Measurements from ENCODE around the gene ANTXR1. TPM values are rescaled to one million over a fixed set of nuclear protein-coding genes. Genes with fewer than 3 reads are reported as not detected.

ANTXR1 gene
- total and polyA plus RNA-seq, 10 donors = 2.8 to 66.7 (median 36.9) TPM

GRCh38 chr2:69076601-69077000, 63.6 kb downstream of the ANTXR1 start:
- no peak overlapping the region for H3K4me3 ChIP-seq
- no peak for DNase-seq
- H3K27me3 ChIP-seq (replicated peaks in 1 of 7) = peaks cover 0 to 7% (median 0%) of the 10 kb centered on the region in 7 donors
- peaks cover 0 to 8% (median 0%) of the 10 kb centered on the region in 6 donors for H3K36me3 ChIP-seq
- no peaks in the 10 kb centered on the region for H3K4me1 ChIP-seq
- no peak overlapping the region for H3K27ac ChIP-seq
- TF ChIP-seq POLR2AphosphoS5 (IDR thresholded peaks at IDR 0.05) (no peak), CTCF (IDR thresholded peaks at IDR 0.05 in 8 of 11, conservative IDR thresholded peaks at IDR 0.05 in 3 of 11) (no peak), POLR2A (IDR thresholded peaks at IDR 0.05) (no peak)
- intact Hi-C loops (cut with DNase I; ENCODE audit: low total_unique reads) = no loop called here
- 64 to 88% (median 77%) methylated on average over 2 of the region's 2 CpGs for WGBS, 5 donors
- no peaks in the 10 kb centered on the region for H3K9me3 ChIP-seq

GRCh38 chr2:69077252-69077950, 64.4 kb downstream of the ANTXR1 start:
- intact Hi-C loops (cut with DNase I; ENCODE audit: low total_unique reads) = no loop called here
- Histone ChIP-seq H3K4me1 (peaks cover 0 to 6% (median 5%) of the 10 kb centered on the region in 6 donors), H3K36me3 (peaks cover 0 to 8% (median 0%) of the 10 kb centered on the region in 6 donors), H3K27me3 (replicated peaks in 1 of 7) (peaks cover 0 to 13% (median 0%) of the 10 kb centered on the region in 7 donors), H3K9me3 (no peaks in the 10 kb centered on the region), H3K27ac (no peak overlapping the region), H3K4me3 (no peak overlapping the region)
- 83 to 88% (median 87%) methylated on average over 10 of the region's 10 CpGs for WGBS, 5 donors
- TF ChIP-seq POLR2A (IDR thresholded peaks at IDR 0.05) (no peak), POLR2AphosphoS5 (IDR thresholded peaks at IDR 0.05) (no peak), CTCF (IDR thresholded peaks at IDR 0.05 in 8 of 11, conservative IDR thresholded peaks at IDR 0.05 in 3 of 11) (no peak)
- DNase-seq = no peak

- TF ChIP-seq POLR2A (IDR thresholded peaks at IDR 0.05) (no peak), CTCF (IDR thresholded peaks at IDR 0.05 in 8 of 11, conservative IDR thresholded peaks at IDR 0.05 in 3 of 11) (no peak), POLR2AphosphoS5 (IDR thresholded peaks at IDR 0.05) (no peak)
- H3K27me3 ChIP-seq (replicated peaks in 1 of 7) = peaks cover 0 to 28% (median 0%) of the 10 kb centered on the region in 7 donors
- H3K27ac ChIP-seq = peak overlapping the region in 1 of 8 donors; percentile 3
- no peaks in the 10 kb centered on the region for H3K9me3 ChIP-seq
- DNase-seq = no peak
- H3K4me1 ChIP-seq = peaks cover 0 to 19% (median 13%) of the 10 kb centered on the region in 6 donors
- intact Hi-C loops (cut with DNase I; ENCODE audit: low total_unique reads) = no loop called here
- no peak overlapping the region for H3K4me3 ChIP-seq
- WGBS, 5 donors = 73 to 79% (median 75%) methylated on average over 4 of the region's 4 CpGs
- H3K36me3 ChIP-seq = peaks cover 0 to 8% (median 0%) of the 10 kb centered on the region in 6 donors
Observed at GRCh38 chr2:69080071-69080470, 67.1 kb downstream of the ANTXR1 start.

- Histone ChIP-seq H3K4me1 (peaks cover 0 to 19% (median 13%) of the 10 kb centered on the region in 6 donors), H3K4me3 (no peak overlapping the region), H3K36me3 (peaks cover 0 to 8% (median 0%) of the 10 kb centered on the region in 6 donors), H3K9me3 (no peaks in the 10 kb centered on the region), H3K27me3 (replicated peaks in 1 of 7) (peaks cover 0 to 28% (median 0%) of the 10 kb centered on the region in 7 donors), H3K27ac (peak overlapping the region in 5 of 8 donors; percentile 8 to 63 (median 26))
- DNase-seq = no peak
- 72 to 95% (median 93%) methylated on average over 3 of the region's 3 CpGs for WGBS, 5 donors
- intact Hi-C loops (cut with DNase I; ENCODE audit: low total_unique reads) = no loop called here
- no peak for TF ChIP-seq POLR2AphosphoS5 (IDR thresholded peaks at IDR 0.05)
- TF ChIP-seq CTCF (IDR thresholded peaks at IDR 0.05 in 8 of 11, conservative IDR thresholded peaks at IDR 0.05 in 3 of 11) = no peak
- no peak for TF ChIP-seq POLR2A (IDR thresholded peaks at IDR 0.05)
Observed at GRCh38 chr2:69081001-69081580, 68.1 kb downstream of the ANTXR1 start.

Measured in spleen (tissue), 11 donors.